ENCODE measurements around the gene YY1.

The YY1 gene

GRCh38 chr14:100275214-100275613, 36.3 kb downstream of the YY1 start:
- peaks cover 11% of the 10 kb centered on the region for H3K4me1 ChIP-seq (ENCODE audit: control insufficient read depth, insufficient read depth, low read length)
- H3K9me3 ChIP-seq (ENCODE audit: control insufficient read depth, insufficient read depth, low read depth, low read length) = no peaks in the 10 kb centered on the region
- no peak overlapping the region for H3K4me3 ChIP-seq (ENCODE audit: low read depth, low read length)
- CTCF ChIA-PET = interaction anchor here (1.1 kb wide), 1 partner anchor 28 kb away, joined by 3 read pairs; no protein-coding TSS in a partner anchor
- no peak overlapping the region for H3K27ac ChIP-seq (ENCODE audit: extremely low read depth, low read depth, low read length)
- peaks cover 10 to 57% of the 10 kb centered on the region in 2 experiments for H3K36me3 ChIP-seq (ENCODE audit: control insufficient read depth in 2 of 2, insufficient read depth in 1 of 2, low read length in 2 of 2)
- POLR2A ChIA-PET = no interaction called here
- TF ChIP-seq ZNF555 (tag by site-specific recombination; conservative IDR thresholded peaks at IDR 0.05) = no peak
- no peak for TF ChIP-seq ZNF558 (tag by site-specific recombination; IDR thresholded peaks at IDR 0.05)
- no peak for TF ChIP-seq ZSCAN30 (tag by site-specific recombination; IDR thresholded peaks at IDR 0.05)
- no peak for TF ChIP-seq ZNF266 (tag by site-specific recombination; IDR thresholded peaks at IDR 0.05; ENCODE audit: low read depth)
- no peak for TF ChIP-seq ZNF837 (tag by site-specific recombination; IDR thresholded peaks at IDR 0.05)
- no peak for TF ChIP-seq ZIC2 (tag by site-specific recombination; IDR thresholded peaks at IDR 0.05)

- CTCF ChIA-PET = interaction anchor here (0.7 to 1.1 kb wide), 3 partner anchors 10 to 38 kb away, joined by 3 read pairs; no protein-coding TSS in a partner anchor
- no peak overlapping the region for H3K4me3 ChIP-seq (ENCODE audit: low read depth, low read length)
- H3K27ac ChIP-seq (ENCODE audit: extremely low read depth, low read depth, low read length) = no peak overlapping the region
- POLR2A ChIA-PET = interaction anchor here (0.5 kb wide), 1 partner anchor 11 kb away, joined by 6 read pairs; no protein-coding TSS in a partner anchor
- peaks cover 5% of the 10 kb centered on the region for H3K4me1 ChIP-seq (ENCODE audit: control insufficient read depth, insufficient read depth, low read length)
- no peaks in the 10 kb centered on the region for H3K9me3 ChIP-seq (ENCODE audit: control insufficient read depth, insufficient read depth, low read depth, low read length)
- TF ChIP-seq OVOL3 (tag by site-specific recombination; IDR thresholded peaks at IDR 0.05) = no peak
- no peak for TF ChIP-seq ZNF292 (tag by site-specific recombination; IDR thresholded peaks at IDR 0.05; ENCODE audit: borderline replicate concordance, low read depth)
- TF ChIP-seq ZNF148 (tag by site-specific recombination; IDR thresholded peaks at IDR 0.05; ENCODE audit: borderline replicate concordance) = no peak
- TF ChIP-seq ZSCAN18 (tag by site-specific recombination; IDR thresholded peaks at IDR 0.05) = no peak
- no peak for TF ChIP-seq KLF10 (tag by site-specific recombination; IDR thresholded peaks at IDR 0.05)
- TF ChIP-seq ZNF10 (tag by site-specific recombination; IDR thresholded peaks at IDR 0.05) = no peak
- TF ChIP-seq ZNF423 (tag by site-specific recombination; IDR thresholded peaks at IDR 0.05) = no peak
- TF ChIP-seq ZNF549 (tag by site-specific recombination; IDR thresholded peaks at IDR 0.05) = no peak
- TF ChIP-seq CTCF (tag by site-specific recombination; IDR thresholded peaks at IDR 0.05) = no peak
- TF ChIP-seq ZNF660 (tag by site-specific recombination; IDR thresholded peaks at IDR 0.05) = no peak
- TF ChIP-seq BCL6B (tag by site-specific recombination; IDR thresholded peaks at IDR 0.05) = no peak
- TF ChIP-seq ZNF140 (tag by site-specific recombination; IDR thresholded peaks at IDR 0.05) = no peak
- no peak for TF ChIP-seq ZNF621 (tag by site-specific recombination; IDR thresholded peaks at IDR 0.05)
- no peak for TF ChIP-seq ZNF654 (tag by site-specific recombination; IDR thresholded peaks at IDR 0.05; ENCODE audit: low read depth)
- TF ChIP-seq ZNF112 (tag by site-specific recombination; IDR thresholded peaks at IDR 0.05) = no peak
- no peak for TF ChIP-seq ZNF701 (tag by site-specific recombination; IDR thresholded peaks at IDR 0.05)
- no peak for TF ChIP-seq ZNF610 (tag by site-specific recombination; IDR thresholded peaks at IDR 0.05; ENCODE audit: borderline replicate concordance)
- H3K36me3 ChIP-seq (ENCODE audit: control insufficient read depth in 2 of 2, insufficient read depth in 1 of 2, low read length in 2 of 2) = peaks cover 4 to 71% of the 10 kb centered on the region in 2 experiments; a peak in 2 of 3 replicates
Measured at GRCh38 chr14:100278702-100279101, 39.8 kb downstream of the YY1 start.

All from HEK293 (cell line).